GM12864 (cell line): ENCODE results near the gene DBX1.
"Not testable (repeated sequence)": the region's sequence is repeated elsewhere in the genome, so short reads cannot be mapped to it uniquely, and the experiment has no call there.

ENCODE experiments used
- DNase-seq: peaks from one replicate; pipeline ENCODE4 v3.0.0-alpha.2; 2011; ENCODE audit warnings: low read depth
- H3K4me3 ChIP-seq: 2 replicates; pipeline ENCODE4 v1.5.1; 2011; ENCODE audit warnings: mild to moderate bottlenecking, low read depth, low read length, control low read depth
- TF ChIP-seq, protein P1 (sequence below): IDR thresholded peaks from 2 replicates; pipeline ENCODE4 v1.5.1; 2011; ENCODE audit warnings: low read depth, mild to moderate bottlenecking, moderate library complexity, low read length, control low read depth, inconsistent platforms; ENCODE audit errors: missing control alignments

The DBX1 gene

GRCh38 chr11:20201231-20201630 lies 41.0 kb upstream of the DBX1 start:
- DNase-seq = no peak
- TF ChIP-seq, protein P1, sequence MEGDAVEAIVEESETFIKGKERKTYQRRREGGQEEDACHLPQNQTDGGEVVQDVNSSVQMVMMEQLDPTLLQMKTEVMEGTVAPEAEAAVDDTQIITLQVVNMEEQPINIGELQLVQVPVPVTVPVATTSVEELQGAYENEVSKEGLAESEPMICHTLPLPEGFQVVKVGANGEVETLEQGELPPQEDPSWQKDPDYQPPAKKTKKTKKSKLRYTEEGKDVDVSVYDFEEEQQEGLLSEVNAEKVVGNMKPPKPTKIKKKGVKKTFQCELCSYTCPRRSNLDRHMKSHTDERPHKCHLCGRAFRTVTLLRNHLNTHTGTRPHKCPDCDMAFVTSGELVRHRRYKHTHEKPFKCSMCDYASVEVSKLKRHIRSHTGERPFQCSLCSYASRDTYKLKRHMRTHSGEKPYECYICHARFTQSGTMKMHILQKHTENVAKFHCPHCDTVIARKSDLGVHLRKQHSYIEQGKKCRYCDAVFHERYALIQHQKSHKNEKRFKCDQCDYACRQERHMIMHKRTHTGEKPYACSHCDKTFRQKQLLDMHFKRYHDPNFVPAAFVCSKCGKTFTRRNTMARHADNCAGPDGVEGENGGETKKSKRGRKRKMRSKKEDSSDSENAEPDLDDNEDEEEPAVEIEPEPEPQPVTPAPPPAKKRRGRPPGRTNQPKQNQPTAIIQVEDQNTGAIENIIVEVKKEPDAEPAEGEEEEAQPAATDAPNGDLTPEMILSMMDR = no peak
- no peak overlapping the region for H3K4me3 ChIP-seq

- H3K4me3 ChIP-seq, DNase-seq: not testable (repeated sequence)
Measured at GRCh38 chr11:20200331-20200955, 40.2 kb upstream of the DBX1 start.

GRCh38 chr11:20197881-20198280 lies 37.6 kb upstream of the DBX1 start:
- peak; percentile 7 for DNase-seq
- TF ChIP-seq, protein P1 = no peak

GRCh38 chr11:20194470-20194869 lies 34.2 kb upstream of the DBX1 start:
- no peak for DNase-seq
- no peak overlapping the region for H3K4me3 ChIP-seq
- TF ChIP-seq, protein P1 = no peak

More at GRCh38 chr11:20197881-20198280, 37.6 kb upstream of the DBX1 start:
- no peak overlapping the region for H3K4me3 ChIP-seq

DNA sequence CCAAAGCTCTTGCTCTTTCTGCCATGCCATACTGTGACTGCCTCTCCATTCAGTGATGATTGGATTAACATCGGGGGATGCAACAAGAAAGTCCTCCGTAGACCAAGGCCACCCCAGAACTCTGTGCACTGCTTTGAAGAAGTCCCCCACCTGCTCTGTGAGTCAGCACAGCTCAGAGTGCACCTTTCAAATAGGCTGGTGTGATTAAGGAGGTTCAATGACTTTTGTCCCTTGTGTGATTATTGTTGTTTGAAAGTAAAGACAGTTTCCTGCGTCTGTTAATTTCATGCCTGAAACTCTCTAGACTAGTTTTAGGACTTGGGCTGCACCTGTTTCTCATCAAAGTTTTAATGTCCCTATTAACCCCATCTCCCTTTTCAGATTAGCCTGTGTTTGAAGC lies 33.0 kb upstream of the DBX1 start:
- TF ChIP-seq, protein P1 = no peak
- DNase-seq = no peak
- no peak overlapping the region for H3K4me3 ChIP-seq

GRCh38 chr11:20192641-20193040 lies 32.4 kb upstream of the DBX1 start:
- no peak overlapping the region for H3K4me3 ChIP-seq
- TF ChIP-seq, protein P1 = no peak
- no peak for DNase-seq

- TF ChIP-seq, protein P1 = no peak
- H3K4me3 ChIP-seq = no peak overlapping the region
- no peak for DNase-seq
Measured at GRCh38 chr11:20192151-20192550, 31.9 kb upstream of the DBX1 start.
